ENCODE data around the gene RPS10.

- TF ChIP-seq GATA2 (IDR thresholded peaks at IDR 0.05; ENCODE audit: low read depth, low read length) (no peak), GATA3 (IDR thresholded peaks at IDR 0.05; ENCODE audit: low read depth, low read length) (no peak)
These were observed 47.4 kb downstream of the RPS10 start for GRCh38 chr6:34378470-34378869.

All from SH-SY5Y (cell line).